ENCODE results near the gene CYP2F1.

The CYP2F1 gene

DNA sequence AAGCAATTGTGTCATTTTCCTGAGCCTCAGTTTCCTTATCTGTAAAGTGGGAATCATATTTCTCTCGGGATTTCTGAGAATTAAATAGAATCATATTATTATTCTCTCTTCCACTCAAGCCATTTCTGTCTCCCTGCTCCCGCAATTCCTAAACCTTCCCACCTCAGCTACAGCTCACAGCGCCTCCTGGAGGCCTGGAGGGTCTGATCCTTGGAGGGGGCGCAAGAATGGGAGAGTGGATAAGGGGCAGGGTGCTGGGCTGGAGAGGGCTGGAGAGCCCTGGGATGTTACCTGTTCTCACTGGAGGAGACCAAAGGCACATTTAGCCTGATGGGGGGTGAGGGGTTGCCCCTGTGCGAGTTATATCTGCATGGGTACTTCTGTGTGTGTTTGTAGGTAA, 47.7 kb downstream of the CYP2F1 start:
- TF ChIP-seq, protein P1, sequence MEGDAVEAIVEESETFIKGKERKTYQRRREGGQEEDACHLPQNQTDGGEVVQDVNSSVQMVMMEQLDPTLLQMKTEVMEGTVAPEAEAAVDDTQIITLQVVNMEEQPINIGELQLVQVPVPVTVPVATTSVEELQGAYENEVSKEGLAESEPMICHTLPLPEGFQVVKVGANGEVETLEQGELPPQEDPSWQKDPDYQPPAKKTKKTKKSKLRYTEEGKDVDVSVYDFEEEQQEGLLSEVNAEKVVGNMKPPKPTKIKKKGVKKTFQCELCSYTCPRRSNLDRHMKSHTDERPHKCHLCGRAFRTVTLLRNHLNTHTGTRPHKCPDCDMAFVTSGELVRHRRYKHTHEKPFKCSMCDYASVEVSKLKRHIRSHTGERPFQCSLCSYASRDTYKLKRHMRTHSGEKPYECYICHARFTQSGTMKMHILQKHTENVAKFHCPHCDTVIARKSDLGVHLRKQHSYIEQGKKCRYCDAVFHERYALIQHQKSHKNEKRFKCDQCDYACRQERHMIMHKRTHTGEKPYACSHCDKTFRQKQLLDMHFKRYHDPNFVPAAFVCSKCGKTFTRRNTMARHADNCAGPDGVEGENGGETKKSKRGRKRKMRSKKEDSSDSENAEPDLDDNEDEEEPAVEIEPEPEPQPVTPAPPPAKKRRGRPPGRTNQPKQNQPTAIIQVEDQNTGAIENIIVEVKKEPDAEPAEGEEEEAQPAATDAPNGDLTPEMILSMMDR (IDR thresholded peaks at IDR 0.05; ENCODE audit: low read depth, low read length), result no peak
- no peak for DNase-seq (ENCODE audit: low read depth in 2 of 2)
- no peak overlapping the region for H3K4me3 ChIP-seq (replicated peaks in 1 of 2; ENCODE audit: low read depth in 2 of 2, low read length in 2 of 2)

DNA sequence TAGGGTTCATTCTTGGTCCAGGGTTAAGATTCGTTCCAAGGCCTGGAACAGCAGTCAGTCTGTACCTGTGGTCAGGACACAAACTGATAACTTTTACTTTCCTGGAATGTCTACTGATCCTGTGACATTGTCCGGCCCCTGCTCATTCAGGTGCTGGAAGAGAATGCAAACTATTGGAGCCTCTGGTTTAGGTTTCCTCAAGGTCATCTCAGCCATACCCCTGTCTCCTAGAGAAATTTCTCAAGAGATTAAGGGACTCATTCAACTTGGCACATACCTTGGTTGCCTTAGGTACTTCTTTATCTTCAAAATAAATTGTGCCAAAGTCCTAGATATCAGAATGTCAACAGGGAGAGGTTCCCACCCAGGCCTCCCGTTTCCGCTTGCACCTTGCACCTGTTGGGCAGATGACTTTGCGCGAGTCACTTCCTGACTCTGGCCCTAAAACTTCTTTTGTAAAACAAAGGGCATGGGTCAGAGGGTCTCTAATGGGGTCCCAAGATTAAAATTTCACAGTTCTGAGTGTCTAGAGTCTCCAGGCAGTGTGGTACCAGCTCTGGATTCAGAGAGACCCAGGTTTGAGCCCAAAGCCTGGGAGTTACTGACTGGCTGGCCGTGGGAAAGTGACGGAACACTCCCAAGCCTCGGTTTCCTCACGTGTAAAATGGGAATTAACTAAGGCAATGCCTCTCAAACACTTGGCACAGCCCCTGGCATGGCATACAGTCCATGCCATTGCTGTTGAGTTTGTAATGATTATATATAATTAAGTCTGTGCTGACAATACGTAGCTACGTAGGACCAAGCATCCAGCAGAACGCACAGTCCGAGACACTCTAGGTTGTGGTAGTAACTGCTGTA, 52.9 kb downstream of the CYP2F1 start:
- H3K4me3 ChIP-seq (replicated peaks in 1 of 2; ENCODE audit: low read depth in 2 of 2, low read length in 2 of 2), result no peak overlapping the region
- no peak for DNase-seq (ENCODE audit: low read depth in 2 of 2)
- TF ChIP-seq, protein P1 (IDR thresholded peaks at IDR 0.05; ENCODE audit: low read depth, low read length), result no peak

DNA sequence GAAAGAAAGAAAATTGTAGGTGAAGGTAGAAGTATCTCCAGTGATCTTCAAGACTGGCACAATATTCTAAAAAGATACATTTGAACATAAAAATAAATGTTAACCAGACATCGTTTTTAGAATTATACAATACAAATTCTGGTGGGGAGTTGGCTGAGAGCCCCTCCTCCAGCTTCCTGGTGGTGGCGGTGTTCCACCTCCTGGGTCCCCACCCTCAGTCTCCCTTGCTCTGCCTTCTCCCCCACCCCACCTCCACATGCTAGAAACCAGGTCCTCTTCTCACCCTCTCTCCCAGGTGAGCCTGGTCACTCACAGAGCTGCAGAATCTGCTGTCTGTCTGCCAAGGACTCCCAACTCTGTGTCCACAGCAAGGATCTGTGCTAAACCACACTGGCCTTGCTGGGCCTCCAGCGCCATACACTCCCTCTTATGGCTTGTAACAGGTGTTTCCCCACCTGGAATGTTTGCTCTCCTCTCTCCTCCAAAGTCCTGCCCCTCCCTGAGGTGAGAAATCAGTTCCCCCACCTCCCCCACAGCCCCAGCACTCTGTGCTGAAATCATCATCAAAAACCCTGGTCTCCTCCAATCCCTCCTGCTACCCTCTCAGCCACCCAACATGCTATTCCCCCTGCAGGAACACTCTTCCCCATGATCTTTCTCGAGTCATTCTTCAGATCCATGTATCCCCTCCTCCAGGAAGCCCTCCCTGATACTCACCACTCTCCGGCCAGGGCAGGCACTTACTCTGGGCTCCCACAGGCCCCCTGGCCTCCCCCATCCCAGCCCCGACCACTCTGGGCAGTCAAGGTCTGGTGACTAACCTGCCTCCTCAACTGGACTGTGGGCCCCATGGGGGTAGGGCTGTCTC, 58.3 kb downstream of the CYP2F1 start:
- no peak overlapping the region for H3K4me3 ChIP-seq (replicated peaks in 1 of 2; ENCODE audit: low read depth in 2 of 2, low read length in 2 of 2)
- TF ChIP-seq, protein P1 (IDR thresholded peaks at IDR 0.05; ENCODE audit: low read depth, low read length), result no peak
- DNase-seq (ENCODE audit: low read depth in 2 of 2), result no peak

DNA sequence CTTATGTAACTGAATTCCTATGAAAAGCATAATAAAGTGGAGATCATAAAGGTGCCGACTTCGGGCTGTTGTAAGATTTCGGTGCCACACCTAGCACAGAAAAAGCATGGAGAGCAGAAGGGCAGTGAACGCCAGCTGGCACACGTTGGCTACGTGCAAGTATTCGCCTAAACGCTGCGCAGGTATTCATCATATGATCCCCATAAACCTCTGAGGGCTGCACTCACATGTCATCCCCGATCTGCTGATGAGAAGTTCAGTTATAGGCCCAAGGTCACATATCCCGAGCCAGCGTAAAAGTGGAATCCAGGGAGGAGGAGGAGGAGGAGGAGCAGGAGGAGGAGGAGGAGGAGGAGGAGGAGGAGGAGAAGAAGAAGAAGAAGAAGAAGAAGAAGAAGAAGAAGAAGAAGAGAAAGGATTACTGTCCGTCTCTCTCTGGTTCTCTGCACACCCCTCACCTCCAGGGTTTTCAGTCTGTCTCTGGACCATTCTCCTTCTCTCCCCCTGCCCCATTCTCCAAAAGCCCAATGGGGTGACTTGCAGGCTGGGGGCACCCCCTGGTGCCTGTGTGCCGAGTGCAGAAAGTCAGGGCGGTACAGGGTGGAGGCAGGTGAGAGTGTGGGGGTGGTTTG, 60.2 kb downstream of the CYP2F1 start:
- H3K4me3 ChIP-seq (replicated peaks in 1 of 2; ENCODE audit: low read depth in 2 of 2, low read length in 2 of 2), result no peak overlapping the region
- no peak for DNase-seq (ENCODE audit: low read depth in 2 of 2)
- TF ChIP-seq, protein P1 (IDR thresholded peaks at IDR 0.05; ENCODE audit: low read depth, low read length), result no peak

DNA sequence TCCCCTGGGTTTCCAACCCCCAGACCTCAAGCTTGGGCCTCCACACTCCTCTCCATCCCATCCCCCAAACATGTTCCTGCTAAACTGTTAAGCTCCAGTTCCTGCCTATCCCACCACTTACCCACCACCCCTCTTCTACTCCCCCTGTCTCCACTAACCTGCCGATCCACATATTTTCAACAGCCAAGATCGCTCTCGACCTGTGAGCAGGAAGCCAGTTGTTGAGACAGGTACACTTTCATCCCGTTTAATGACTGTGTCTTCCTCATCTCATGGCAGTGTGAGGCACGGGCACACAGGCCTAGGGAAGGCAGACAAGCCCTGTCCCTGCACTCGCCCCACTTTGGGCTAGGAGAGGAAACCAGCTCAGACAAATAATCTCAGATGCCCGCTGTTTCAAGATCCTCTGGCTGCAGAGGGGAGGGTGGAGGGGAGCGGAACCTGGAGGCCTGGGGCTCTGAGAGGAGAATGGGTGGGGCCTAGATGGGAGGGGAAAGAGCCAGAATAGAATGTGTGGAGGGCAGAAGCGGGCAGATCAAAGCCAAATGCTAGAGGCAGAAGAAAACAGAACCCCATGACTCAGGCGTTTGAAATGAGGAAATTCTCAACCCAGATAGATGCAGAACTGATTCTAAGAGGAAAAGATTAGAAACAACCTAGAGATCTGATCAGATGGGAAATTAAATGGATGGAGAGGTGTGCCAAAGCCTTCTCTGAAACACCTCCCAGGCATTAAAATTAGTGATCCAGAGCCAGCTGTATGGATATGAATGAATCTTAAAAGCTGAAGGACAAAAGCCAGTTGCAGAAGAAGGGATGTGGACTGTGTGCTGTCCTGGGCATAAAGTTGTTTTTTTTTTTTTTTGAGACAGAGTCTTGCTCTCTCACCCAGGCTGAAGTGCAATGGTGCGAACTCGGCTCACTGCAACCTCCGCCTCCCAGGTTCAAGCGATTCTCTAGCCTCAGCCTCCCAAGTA, 61.9 kb downstream of the CYP2F1 start:
- no peak overlapping the region for H3K4me3 ChIP-seq (replicated peaks in 1 of 2; ENCODE audit: low read depth in 2 of 2, low read length in 2 of 2)
- TF ChIP-seq, protein P1 (IDR thresholded peaks at IDR 0.05; ENCODE audit: low read depth, low read length), result no peak
- peak; percentile 65 to 68 for DNase-seq (ENCODE audit: low read depth in 2 of 2)

Measured in cardiac fibroblast (primary cell).